NCI-H82 treated with DMSO at 0.1 percent for 48 hours (cell line): ENCODE data around the gene GPC5.
"Not testable (repeated sequence)": the region's sequence is repeated elsewhere in the genome, so short reads cannot be mapped to it uniquely, and the experiment has no call there.

Experiments
- DNase-seq: peaks from one replicate; lab custom pipeline; 2025; ENCODE audit not compliant: unreplicated experiment; lab: John Stamatoyannopoulos, UW

Gene GPC5

GRCh38 chr13:91647361-91647990 lies 249.1 kb downstream of the GPC5 start:
- DNase-seq: no peak

- no peak for DNase-seq
Observed at GRCh38 chr13:91648012-91648411, 249.6 kb downstream of the GPC5 start.

DNA sequence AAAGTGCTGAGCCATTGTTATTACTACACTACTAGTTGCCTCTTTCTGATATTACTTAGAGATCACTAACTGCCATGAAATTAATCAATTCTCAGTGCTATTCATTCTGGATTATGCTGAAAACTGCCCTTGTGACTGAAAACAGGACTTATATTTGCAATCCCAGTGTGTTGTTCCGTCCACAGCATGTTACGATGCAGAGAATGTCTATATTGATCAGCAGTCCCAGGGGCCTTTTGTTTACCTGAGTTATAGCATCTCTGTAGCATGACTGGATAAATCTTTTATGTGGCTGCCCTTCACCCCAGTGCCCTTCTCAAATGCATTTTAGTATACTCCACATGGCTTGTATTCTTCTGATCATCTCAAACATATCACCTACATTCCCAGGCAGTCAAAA lies 251.0 kb downstream of the GPC5 start:
- DNase-seq: no peak

DNA sequence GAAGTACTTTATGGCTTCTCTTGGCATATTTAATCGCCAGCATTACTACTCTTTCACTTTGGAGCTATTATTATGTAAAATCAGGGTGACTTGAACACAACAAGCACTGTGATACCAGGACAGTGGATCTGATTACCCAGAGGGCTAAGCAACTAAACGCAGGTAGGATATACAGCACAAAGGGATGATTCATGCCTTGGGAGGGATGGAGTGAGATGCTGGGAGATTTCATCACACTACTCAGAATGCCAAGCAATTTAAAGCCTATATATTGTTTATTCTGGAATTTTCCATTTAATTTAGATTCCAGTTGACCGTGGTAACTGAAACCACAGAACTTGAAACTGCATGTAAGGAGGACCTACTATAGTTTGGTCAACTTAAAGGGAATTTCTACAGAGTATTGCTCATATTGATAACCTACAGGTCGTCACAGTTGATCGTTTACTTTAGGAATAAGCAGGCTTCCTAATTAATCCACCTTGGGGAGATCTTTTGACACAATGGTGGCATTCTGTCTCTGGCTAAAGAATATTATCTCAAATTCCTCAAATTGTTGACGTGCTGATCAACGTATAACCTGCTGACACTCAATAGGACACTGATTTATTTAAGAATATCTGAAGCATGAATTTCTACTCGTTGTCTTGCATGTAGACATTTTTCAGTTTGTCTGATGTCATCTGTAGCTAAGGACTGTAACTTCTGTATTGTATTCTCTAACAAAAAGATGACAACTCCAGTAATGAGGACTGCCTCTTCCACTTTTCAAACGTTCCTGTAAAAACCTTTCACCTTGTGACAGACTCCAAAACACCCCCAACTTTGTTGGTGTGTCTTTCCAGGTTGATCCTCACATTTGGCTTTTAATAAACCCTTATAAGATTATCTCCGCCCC lies 254.2 kb downstream of the GPC5 start:
- no peak for DNase-seq

DNA sequence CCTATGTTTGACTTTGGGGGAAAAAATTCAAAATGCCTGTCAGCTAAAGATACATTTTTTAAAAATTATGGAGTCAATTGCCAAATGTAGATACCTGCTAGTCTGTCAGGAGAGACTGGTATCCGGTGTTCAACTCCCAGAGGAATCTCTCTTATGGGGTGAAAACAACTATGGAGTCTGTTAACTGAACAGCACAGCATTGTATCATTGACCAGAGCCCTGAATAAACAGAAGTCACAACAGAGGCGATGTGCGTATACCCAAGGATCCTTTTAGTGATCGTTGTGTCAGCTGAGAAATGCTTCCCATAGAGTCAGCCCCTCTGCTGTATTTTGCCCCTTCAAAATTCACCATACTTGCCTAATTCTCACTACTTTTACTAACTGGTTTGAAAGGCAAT lies 257.3 kb downstream of the GPC5 start:
- DNase-seq: no peak

DNA sequence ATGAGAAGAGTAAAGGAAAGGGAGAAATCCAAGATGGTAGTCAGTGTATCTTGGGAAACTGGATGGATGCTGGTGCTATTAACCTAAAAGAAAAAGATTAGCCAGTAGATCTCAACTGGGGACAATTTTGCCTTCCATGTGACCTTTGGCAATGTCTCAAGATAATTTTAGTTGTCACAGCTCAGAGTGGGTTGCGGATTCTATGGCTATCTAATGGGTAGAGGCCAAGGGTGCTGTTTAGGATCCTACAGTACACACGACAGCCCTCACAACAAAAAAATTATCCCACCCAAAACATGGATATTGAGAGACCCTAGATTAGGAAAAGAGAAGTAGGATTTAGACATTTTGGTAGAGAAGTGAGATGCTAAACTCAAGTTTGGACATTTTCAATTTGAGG lies 258.9 kb downstream of the GPC5 start:
- DNase-seq: no peak

DNA sequence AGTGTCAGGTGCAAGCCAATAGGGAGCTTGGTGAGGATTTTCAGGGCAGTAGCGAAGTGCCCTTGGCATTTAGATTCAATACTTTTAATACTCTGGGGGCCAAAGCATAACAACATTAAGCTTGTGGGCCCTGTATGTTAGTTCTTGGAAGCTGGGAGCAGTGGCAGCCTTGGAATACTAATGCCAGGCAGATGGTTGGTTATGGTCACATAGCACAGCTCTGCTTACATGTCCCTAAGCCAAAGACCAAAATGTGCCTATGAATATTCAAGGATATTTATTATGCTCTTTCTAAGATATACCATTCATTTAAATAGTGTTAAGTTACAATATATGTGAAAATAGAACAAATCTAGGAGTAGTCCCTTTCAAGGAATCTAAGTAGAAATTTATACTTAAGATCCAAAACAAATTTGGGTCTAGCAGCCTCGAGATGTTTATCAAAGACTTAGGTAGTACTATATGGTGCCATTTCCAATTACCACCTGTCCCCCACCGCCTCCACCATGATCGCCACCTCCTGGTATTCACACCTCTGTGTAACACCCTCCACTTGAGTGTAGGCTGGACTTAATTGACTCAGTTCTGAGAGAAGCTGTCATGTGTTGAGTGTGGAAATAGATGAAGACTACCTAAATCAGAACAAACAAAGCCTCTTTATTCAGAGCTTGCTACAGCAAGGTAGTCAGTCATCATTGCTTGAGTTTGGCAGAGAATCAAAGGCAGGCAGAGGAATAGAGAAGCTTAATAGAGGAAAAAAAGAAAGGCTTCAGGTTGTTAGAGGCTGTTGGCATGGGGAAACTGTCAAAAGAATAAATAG lies 261.0 kb downstream of the GPC5 start:
- no peak for DNase-seq

- DNase-seq: no peak
Observed at GRCh38 chr13:91660076-91660415, 261.6 kb downstream of the GPC5 start.

- no peak for DNase-seq
Observed at GRCh38 chr13:91661692-91662490, 263.5 kb downstream of the GPC5 start.

DNA sequence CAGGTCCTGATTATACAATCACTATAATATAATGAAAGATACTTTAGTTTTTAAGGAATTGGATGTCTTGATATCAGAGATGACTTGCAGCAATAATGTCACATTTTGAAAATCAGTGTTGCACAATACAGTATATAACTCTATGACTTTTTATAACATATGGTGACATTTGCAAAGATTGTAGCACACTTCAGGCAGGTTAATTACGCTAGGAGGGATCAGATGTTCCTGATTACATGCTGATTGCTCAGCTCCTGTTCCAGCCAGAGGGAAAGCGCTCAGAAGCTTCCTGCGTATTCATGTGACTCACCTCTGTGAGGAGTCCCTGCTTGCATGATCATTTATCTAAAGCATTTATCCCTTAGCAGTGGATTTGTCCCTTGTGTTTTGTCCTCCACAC lies 265.6 kb downstream of the GPC5 start:
- no peak for DNase-seq

DNA sequence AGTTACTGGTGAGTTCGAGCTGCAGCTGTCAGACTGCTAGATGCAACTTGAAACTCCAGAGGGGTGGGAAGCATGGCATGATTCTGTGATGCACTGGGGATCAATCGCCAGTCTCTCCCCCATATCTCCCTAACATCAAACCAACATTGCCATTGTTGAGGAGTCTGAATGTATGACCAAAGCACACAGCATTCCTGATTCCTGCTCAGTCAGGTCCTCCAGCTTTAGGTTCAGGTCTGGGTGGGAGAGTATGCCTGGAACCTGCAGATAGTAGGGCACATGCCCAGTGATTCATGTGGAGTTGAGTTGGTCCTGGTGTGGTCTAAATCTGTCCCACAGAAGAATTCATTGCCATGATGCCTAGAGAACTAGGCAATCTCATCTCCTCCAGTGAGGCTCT lies 269.1 kb downstream of the GPC5 start:
- DNase-seq: no peak

DNA sequence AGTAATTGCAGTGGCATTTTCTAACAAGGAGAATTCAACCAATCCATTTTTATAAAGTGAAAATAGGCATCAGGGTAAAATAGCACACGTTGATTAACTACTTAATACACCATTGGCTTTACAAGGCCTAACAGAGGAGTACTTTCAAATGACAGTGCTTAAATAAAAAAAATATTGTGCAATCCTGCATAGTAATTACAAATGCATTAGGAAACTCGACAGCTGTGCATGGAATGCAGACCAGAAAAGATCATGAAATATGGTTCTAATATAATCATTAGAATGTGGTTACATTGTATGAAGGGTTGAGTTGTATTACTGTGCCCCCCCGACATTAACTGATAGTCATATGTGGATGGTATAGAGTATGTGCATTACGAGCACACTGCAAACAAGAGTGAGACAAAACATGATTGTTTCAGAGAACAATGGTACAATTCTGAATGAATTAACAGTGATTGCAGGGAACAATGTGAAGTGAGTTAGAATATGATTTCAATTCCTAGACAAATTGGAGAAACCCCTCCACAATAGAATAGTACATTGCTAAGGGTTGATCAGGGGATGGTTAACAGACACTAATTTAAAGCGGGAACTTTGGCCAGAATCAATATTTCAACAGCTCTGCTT lies 270.6 kb downstream of the GPC5 start:
- no peak for DNase-seq

GRCh38 chr13:91674347-91674746 lies 275.9 kb downstream of the GPC5 start:
- not testable (repeated sequence) for DNase-seq

DNA sequence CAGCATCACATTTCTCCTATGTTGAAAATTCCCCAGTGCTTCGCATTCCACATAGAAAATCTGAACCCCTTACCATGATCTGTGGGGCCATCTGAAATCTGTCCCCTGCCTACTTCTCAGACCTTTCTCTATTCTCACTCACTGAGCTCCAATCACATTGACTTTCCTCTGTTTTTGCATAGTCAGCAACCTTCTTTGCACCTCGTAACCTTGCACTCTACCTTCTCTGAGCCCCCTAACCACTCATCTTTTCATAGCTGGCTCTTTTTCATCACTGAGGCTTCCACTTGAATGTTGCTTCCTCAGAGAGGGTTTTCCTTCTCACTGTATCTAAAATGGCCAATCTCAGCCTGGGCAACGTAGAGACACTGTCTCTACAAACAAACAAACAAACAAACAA lies 286.3 kb downstream of the GPC5 start:
- DNase-seq: no peak

- DNase-seq: no peak
Observed at GRCh38 chr13:91690944-91691343, 292.5 kb downstream of the GPC5 start.

- no peak for DNase-seq
Observed at GRCh38 chr13:91693466-91693865, 295.0 kb downstream of the GPC5 start.

DNA sequence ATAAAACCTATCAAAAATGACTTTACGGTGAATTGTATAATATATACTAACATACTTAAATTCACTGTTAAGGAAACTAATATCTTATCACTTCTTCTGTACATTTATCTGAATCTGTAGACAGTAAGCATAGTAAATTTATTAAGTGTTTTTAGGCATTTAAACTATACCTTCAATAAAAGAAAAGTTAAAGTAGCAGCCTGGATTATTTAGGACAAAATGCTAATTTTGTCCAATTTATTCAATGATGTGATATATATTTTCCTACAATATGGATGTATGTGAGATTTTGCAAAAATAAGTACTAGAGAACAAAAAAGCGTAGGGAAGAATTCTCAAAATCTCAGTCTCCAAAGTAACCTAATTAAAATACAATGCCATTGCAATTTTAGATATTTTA lies 299.9 kb downstream of the GPC5 start:
- no peak for DNase-seq

- DNase-seq: no peak
Observed at GRCh38 chr13:91698767-91699166, 300.3 kb downstream of the GPC5 start.

DNA sequence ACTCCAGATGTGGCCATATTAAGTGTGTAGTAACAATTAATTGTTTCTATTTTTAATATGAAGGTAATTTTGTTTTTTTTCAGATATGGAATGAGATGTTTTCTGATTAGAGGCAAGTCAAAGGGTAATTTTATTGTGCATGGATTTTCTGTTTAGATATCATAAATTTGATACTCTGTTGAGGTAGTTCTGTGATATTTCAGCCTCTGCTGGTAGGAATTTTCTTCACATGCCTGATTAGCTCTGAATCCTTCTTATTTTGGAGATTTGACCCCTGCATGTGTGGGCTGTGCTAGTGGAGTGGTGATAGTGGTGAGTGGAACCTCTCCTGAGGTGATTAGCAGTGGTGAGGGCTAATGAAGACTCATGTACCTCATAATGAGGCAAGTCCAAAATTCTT lies 301.4 kb downstream of the GPC5 start:
- no peak for DNase-seq

- no peak for DNase-seq
Observed at GRCh38 chr13:91701975-91702374, 303.6 kb downstream of the GPC5 start.

- no peak for DNase-seq
Observed at GRCh38 chr13:91702411-91702810, 304.0 kb downstream of the GPC5 start.
